Hepatocyte (in vitro differentiated cells): ENCODE data around the gene ADGRG6. TPM values are rescaled to one million over a fixed set of nuclear protein-coding genes. Genes with fewer than 3 reads are reported as not detected.

Experiments used
- DNase-seq: peaks from one replicate; pipeline ENCODE4 v3.0.0-alpha.2; 2016; ENCODE audit warnings: low spot score
- H2AFZ ChIP-seq: fragments of 200-600 bp; sonication (generic); 2 replicates; pipeline ENCODE4 v1.6.0; 2016; ENCODE audit warnings: antibody characterized with exemption, mild to moderate bottlenecking
- H3K27ac ChIP-seq: fragments of 200-600 bp; sonication (generic); 2 replicates; pipeline ENCODE4 v1.5.1; 2016; ENCODE audit warnings: mild to moderate bottlenecking
- H3K27me3 ChIP-seq: fragments of 200-600 bp; sonication (generic); 2 replicates; pipeline ENCODE4 v1.6.1; 2016
- H3K36me3 ChIP-seq: fragments of 200-600 bp; sonication (generic); replicated peaks from 2 replicates; pipeline ENCODE4 v1.5.1; 2016; ENCODE audit warnings: low read depth; ENCODE audit not compliant: insufficient read depth
- H3K4me1 ChIP-seq: fragments of 200-600 bp; sonication (generic); 2 replicates; pipeline ENCODE4 v1.5.1; 2016; ENCODE audit warnings: mild to moderate bottlenecking, moderate library complexity; ENCODE audit not compliant: insufficient read depth
- H3K4me2 ChIP-seq: fragments of 200-600 bp; sonication (generic); 2 replicates; pipeline ENCODE4 v1.6.0; 2016
- H3K4me3 ChIP-seq: fragments of 200-600 bp; sonication (generic); 2 replicates; pipeline ENCODE4 v1.5.1; 2016; ENCODE audit warnings: mild to moderate bottlenecking
- H3K79me2 ChIP-seq: fragments of 200-600 bp; sonication (generic); 2 replicates; pipeline ENCODE4 v1.6.0; 2017; ENCODE audit warnings: mild to moderate bottlenecking
- H3K9me2 ChIP-seq: fragments of 200-600 bp; sonication (generic); replicated peaks from 2 replicates; pipeline ENCODE4 v1.6.0; 2017; ENCODE audit warnings: mild to moderate bottlenecking; ENCODE audit not compliant: insufficient read depth
- H3K9me3 ChIP-seq: fragments of 200-600 bp; sonication (generic); 2 replicates; pipeline ENCODE4 v1.5.1; 2016; ENCODE audit warnings: low read depth, mild to moderate bottlenecking
- H4K20me1 ChIP-seq: fragments of 200-600 bp; sonication (generic); 2 replicates; pipeline ENCODE4 v1.6.0; 2016; ENCODE audit warnings: mild to moderate bottlenecking; ENCODE audit not compliant: insufficient read depth, poor library complexity, severe bottlenecking
- EZH2 ChIP-seq: fragments of 200-600 bp; sonication (generic); IDR thresholded peaks from 2 replicates; pipeline ENCODE4 v1.6.1; 2016; ENCODE audit warnings: antibody characterized with exemption, mild to moderate bottlenecking, borderline replicate concordance
- EZH2phosphoT487 ChIP-seq: fragments of 200-600 bp; sonication (generic); IDR thresholded peaks from one replicate; pipeline ENCODE4 v1.6.1; 2018; ENCODE audit warnings: antibody characterized with exemption, mild to moderate bottlenecking, low read depth, moderate library complexity; ENCODE audit not compliant: unreplicated experiment, severe bottlenecking
- WGBS: methylation state at CpG from one replicate; pipeline ENCODE4 v1.1.6; 2016; ENCODE audit warnings: low lambda C conversion rate; ENCODE audit errors: missing lambda C conversion rate; 5-methylcytosine and 5-hydroxymethylcytosine counted together
- polyA plus RNA-seq: library from polyadenylated mRNA; unstranded; fragments of >200 nt; fragmentation: Nextera tagmentation; extraction: Ambion mirVana; gene quantifications from 2 replicates; pipeline ENCODE4 v1.2.1, GENCODE V29; 2016
- total RNA-seq: library from RNA; depleted of rRNA; stranded (reverse); fragments of >200 nt; gene quantifications from 2 replicates; pipeline ENCODE4 v1.2.3, GENCODE V29; 2014
- TF ChIP-seq, protein P1 (sequence below): fragments of 200-600 bp; sonication (generic); IDR thresholded peaks from 2 replicates; pipeline ENCODE4 v1.5.1; 2016; ENCODE audit warnings: antibody characterized with exemption, mild to moderate bottlenecking; ENCODE audit not compliant: poor library complexity

ADGRG6 gene
- total and polyA plus RNA-seq, 2 experiments from 2014 or later: 13.9 to 92.0 TPM

DNA sequence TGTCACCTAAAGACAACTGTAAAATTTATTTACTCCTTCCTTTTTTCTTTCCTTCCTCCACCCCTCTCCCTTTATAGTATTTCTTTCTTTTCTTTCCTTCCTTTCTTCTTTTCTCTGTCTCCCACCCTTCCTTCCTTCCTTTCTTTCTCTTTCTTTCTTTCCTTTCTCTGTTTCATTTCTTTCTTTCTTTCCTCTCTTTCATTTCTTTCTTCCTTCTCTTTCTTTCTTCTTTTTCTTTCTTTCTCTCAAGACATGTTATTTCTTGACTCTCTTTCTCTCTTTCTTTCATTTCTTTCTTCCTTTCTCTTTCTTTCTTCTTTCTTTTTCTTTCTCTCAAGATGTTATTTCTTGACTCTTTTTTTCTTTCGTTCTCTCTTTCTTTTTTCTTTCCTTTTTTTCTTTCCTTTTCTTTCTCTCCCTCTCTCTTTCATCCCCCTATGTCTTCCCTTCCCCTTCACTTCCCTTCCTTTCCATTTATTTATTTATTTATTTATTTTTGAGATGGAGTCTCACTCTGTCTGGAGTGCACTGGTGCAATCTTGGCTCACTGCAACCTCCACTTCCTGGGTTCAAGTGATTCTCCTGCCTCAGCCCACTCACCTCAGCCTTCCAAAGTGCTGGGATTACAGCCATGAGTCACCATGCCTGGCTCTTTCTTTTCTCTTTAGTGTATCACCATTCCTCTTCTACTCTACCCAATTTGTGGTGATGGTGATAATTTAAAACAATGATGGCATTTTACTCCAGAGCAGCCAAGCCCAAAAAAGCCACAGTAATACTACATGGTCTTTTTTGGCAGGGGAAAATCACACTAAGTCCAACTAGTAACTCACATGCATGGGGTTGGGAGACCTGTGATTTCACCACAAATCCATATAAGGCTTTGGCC, 188.2 kb downstream of the ADGRG6 start:
- Histone ChIP-seq H3K79me2 (no peaks in the 10 kb centered on the region), H3K4me2 (no peak overlapping the region), H4K20me1 (no peaks in the 10 kb centered on the region), H2AFZ (no peak overlapping the region), H3K27me3 (no peaks in the 10 kb centered on the region), H3K9me3 (no peaks in the 10 kb centered on the region), H3K36me3 (no peaks in the 10 kb centered on the region), H3K9me2 (no peaks in the 10 kb centered on the region), H3K4me1 (no peaks in the 10 kb centered on the region), H3K27ac (no peak overlapping the region), H3K4me3 (no peak overlapping the region)
- 100% methylated on average over 1 of the region's 1 CpG for WGBS
- DNase-seq: no peak
- TF ChIP-seq, protein P1, sequence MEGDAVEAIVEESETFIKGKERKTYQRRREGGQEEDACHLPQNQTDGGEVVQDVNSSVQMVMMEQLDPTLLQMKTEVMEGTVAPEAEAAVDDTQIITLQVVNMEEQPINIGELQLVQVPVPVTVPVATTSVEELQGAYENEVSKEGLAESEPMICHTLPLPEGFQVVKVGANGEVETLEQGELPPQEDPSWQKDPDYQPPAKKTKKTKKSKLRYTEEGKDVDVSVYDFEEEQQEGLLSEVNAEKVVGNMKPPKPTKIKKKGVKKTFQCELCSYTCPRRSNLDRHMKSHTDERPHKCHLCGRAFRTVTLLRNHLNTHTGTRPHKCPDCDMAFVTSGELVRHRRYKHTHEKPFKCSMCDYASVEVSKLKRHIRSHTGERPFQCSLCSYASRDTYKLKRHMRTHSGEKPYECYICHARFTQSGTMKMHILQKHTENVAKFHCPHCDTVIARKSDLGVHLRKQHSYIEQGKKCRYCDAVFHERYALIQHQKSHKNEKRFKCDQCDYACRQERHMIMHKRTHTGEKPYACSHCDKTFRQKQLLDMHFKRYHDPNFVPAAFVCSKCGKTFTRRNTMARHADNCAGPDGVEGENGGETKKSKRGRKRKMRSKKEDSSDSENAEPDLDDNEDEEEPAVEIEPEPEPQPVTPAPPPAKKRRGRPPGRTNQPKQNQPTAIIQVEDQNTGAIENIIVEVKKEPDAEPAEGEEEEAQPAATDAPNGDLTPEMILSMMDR: no peak
- TF ChIP-seq EZH2phosphoT487: no peak
- TF ChIP-seq EZH2: no peak

Other genes with a start within 250 kb of the ADGRG6 start
- not detected in 2 replicates for gene GJE1, start 169.1 kb upstream of the ADGRG6 start, total RNA-seq
- not detected in 2 replicates for gene GJE1, start 169.1 kb upstream of the ADGRG6 start, polyA plus RNA-seq
- 0.27 TPM in 1 of 2 replicates, not detected in the other for gene NMBR, start 154.9 kb upstream of the ADGRG6 start, total RNA-seq
- 0.22 TPM in 1 of 2 replicates, not detected in the other for gene NMBR, start 154.9 kb upstream of the ADGRG6 start, polyA plus RNA-seq
- gene VTA1, start 154.7 kb upstream of the ADGRG6 start, total RNA-seq: 93.2 and 99.2 TPM in 2 replicates
- 65.7 and 77.6 TPM in 2 replicates for gene VTA1, start 154.7 kb upstream of the ADGRG6 start, polyA plus RNA-seq